Loucy (cell line): ENCODE data around the gene LPIN2.

Source experiments
- CTCF ChIP-seq: fragments of 200-600 bp; sonication (generic); conservative IDR thresholded peaks from 2 replicates; pipeline ENCODE4 v1.5.1; 2014; ENCODE audit warnings: mild to moderate bottlenecking, antibody characterized with exemption, low read length
- EZH2phosphoT487 ChIP-seq: fragments of 200-600 bp; IDR thresholded peaks from 2 replicates; pipeline ENCODE4 v1.6.1; 2018; ENCODE audit warnings: antibody characterized with exemption, mild to moderate bottlenecking, moderate library complexity, borderline replicate concordance

- TF ChIP-seq CTCF (no peak), EZH2phosphoT487 (no peak)
These were observed 28.9 kb upstream of the LPIN2 start for GRCh38 chr18:3041843-3042242.
